ENCODE measurements around the gene DLG1. TPM values are rescaled to one million over a fixed set of nuclear protein-coding genes. Genes with fewer than 3 reads are reported as not detected.

DLG1 gene
- total RNA-seq, 4 donors from 2014 or later, result 71.4 to 96.7 (median 88.5) TPM

GRCh38 chr3:197125636-197126035 is 172.8 kb downstream of the DLG1 start:
- intact Hi-C loops (cut with DNase I; ENCODE audit: low total_unique reads), result no loop called here
- WGBS, 2 donors, result 63 to 79% methylated on average over 2 of the region's 2 CpGs
- TF ChIP-seq POLR2A (IDR thresholded peaks at IDR 0.05), result no peak
- no peak for TF ChIP-seq CTCF (IDR thresholded peaks at IDR 0.05)
- no peak for DNase-seq (ENCODE audit: low spot score in 2 of 2)
- no peak overlapping the region for H3K4me3 ChIP-seq (ENCODE audit: low read depth, poor library complexity, severe bottlenecking)

GRCh38 chr3:197124713-197125112 is 173.7 kb downstream of the DLG1 start:
- no peak for DNase-seq (ENCODE audit: low spot score in 2 of 2)
- TF ChIP-seq POLR2A (IDR thresholded peaks at IDR 0.05) (no peak), CTCF (IDR thresholded peaks at IDR 0.05) (no peak)
- WGBS, 2 donors, result 92 to 95% methylated on average over 6 of the region's 6 CpGs
- no peak overlapping the region for H3K4me3 ChIP-seq (ENCODE audit: low read depth, poor library complexity, severe bottlenecking)
- intact Hi-C loops (cut with DNase I; ENCODE audit: low total_unique reads), result no loop called here

- intact Hi-C loops (cut with DNase I; ENCODE audit: low total_unique reads), result no loop called here
- 50 to 70% methylated on average over 2 of the region's 2 CpGs for WGBS, 2 donors
- no peak overlapping the region for H3K4me3 ChIP-seq (ENCODE audit: low read depth, poor library complexity, severe bottlenecking)
- TF ChIP-seq CTCF (IDR thresholded peaks at IDR 0.05), result no peak
- TF ChIP-seq POLR2A (IDR thresholded peaks at IDR 0.05), result no peak
- no peak for DNase-seq (ENCODE audit: low spot score in 2 of 2)
Measured at GRCh38 chr3:197122394-197122793, 176.0 kb downstream of the DLG1 start.

- H3K4me3 ChIP-seq (ENCODE audit: low read depth, poor library complexity, severe bottlenecking), result no peak overlapping the region
Measured at GRCh38 chr3:197117114-197117513, 181.3 kb downstream of the DLG1 start.

GRCh38 chr3:197114007-197114406 is 184.4 kb downstream of the DLG1 start:
- no peak overlapping the region for H3K4me3 ChIP-seq (ENCODE audit: low read depth, poor library complexity, severe bottlenecking)
- no peak for DNase-seq (ENCODE audit: low spot score in 2 of 2)
- intact Hi-C loops (cut with DNase I; ENCODE audit: low total_unique reads), result no loop called here
- WGBS, 2 donors, result 94 to 96% methylated on average over 3 of the region's 3 CpGs
- TF ChIP-seq POLR2A (IDR thresholded peaks at IDR 0.05), result no peak
- TF ChIP-seq CTCF (IDR thresholded peaks at IDR 0.05), result no peak

More at GRCh38 chr3:197117114-197117513, 181.3 kb downstream of the DLG1 start:
- TF ChIP-seq CTCF (IDR thresholded peaks at IDR 0.05) (no peak), POLR2A (IDR thresholded peaks at IDR 0.05) (no peak)
- WGBS, 2 donors, result 47 to 56% methylated on average over 2 of the region's 2 CpGs
- intact Hi-C loops (cut with DNase I; ENCODE audit: low total_unique reads), result no loop called here
- DNase-seq (ENCODE audit: low spot score in 2 of 2), result no peak

GRCh38 chr3:197111685-197112084 is 186.7 kb downstream of the DLG1 start:
- no peak for TF ChIP-seq CTCF (IDR thresholded peaks at IDR 0.05)
- no peak for TF ChIP-seq POLR2A (IDR thresholded peaks at IDR 0.05)
- no peak for DNase-seq (ENCODE audit: low spot score in 2 of 2)
- no peak overlapping the region for H3K4me3 ChIP-seq (ENCODE audit: low read depth, poor library complexity, severe bottlenecking)
- intact Hi-C loops (cut with DNase I; ENCODE audit: low total_unique reads), result no loop called here
